ENCODE results near the gene WFS1. TPM values are rescaled to one million over a fixed set of nuclear protein-coding genes. Genes with fewer than 3 reads are reported as not detected.
A peak's percentile ranks its signal among the peaks of the same experiment; 100 is the strongest.

The WFS1 gene
- polyA plus RNA-seq, 1 donor = 32.4 TPM

GRCh38 chr4:6258741-6259140 is 10.9 kb upstream of the WFS1 start:
- DNase-seq = no peak
- H3K9me3 ChIP-seq (ENCODE audit: control insufficient read depth, low read depth, low read length) = no peaks in the 10 kb centered on the region
- WGBS (ENCODE audit: insufficient coverage, low lambda C conversion rate) = no CpG with 5 or more reads among the region's 4 CpGs
- H3K36me3 ChIP-seq (ENCODE audit: control insufficient read depth, insufficient read depth, low read length) = no peaks in the 10 kb centered on the region
- no peak overlapping the region for H3K4me3 ChIP-seq (ENCODE audit: low read length)
- no peaks in the 10 kb centered on the region for H3K4me1 ChIP-seq (ENCODE audit: control insufficient read depth, insufficient read depth, low read length)
- H3K27ac ChIP-seq (ENCODE audit: low read length) = no peak overlapping the region
- H3K27me3 ChIP-seq (ENCODE audit: control insufficient read depth, insufficient read depth, low read length) = no peaks in the 10 kb centered on the region

GRCh38 chr4:6259886-6260285 is 9.8 kb upstream of the WFS1 start:
- no peaks in the 10 kb centered on the region for H3K4me1 ChIP-seq (ENCODE audit: control insufficient read depth, insufficient read depth, low read length)
- no peaks in the 10 kb centered on the region for H3K36me3 ChIP-seq (ENCODE audit: control insufficient read depth, insufficient read depth, low read length)
- DNase-seq = no peak
- no peaks in the 10 kb centered on the region for H3K27me3 ChIP-seq (ENCODE audit: control insufficient read depth, insufficient read depth, low read length)
- no peaks in the 10 kb centered on the region for H3K9me3 ChIP-seq (ENCODE audit: control insufficient read depth, low read depth, low read length)
- no peak overlapping the region for H3K27ac ChIP-seq (ENCODE audit: low read length)
- no peak overlapping the region for H3K4me3 ChIP-seq (ENCODE audit: low read length)
- no CpG with 5 or more reads among the region's 8 CpGs for WGBS (ENCODE audit: insufficient coverage, low lambda C conversion rate)

GRCh38 chr4:6262176-6262575 is 7.5 kb upstream of the WFS1 start:
- H3K27ac ChIP-seq (ENCODE audit: low read length) = no peak overlapping the region
- H3K36me3 ChIP-seq (ENCODE audit: control insufficient read depth, insufficient read depth, low read length) = no peaks in the 10 kb centered on the region
- no peaks in the 10 kb centered on the region for H3K9me3 ChIP-seq (ENCODE audit: control insufficient read depth, low read depth, low read length)
- no peaks in the 10 kb centered on the region for H3K27me3 ChIP-seq (ENCODE audit: control insufficient read depth, insufficient read depth, low read length)
- H3K4me3 ChIP-seq (ENCODE audit: low read length) = no peak overlapping the region
- no CpG with 5 or more reads among the region's 12 CpGs for WGBS (ENCODE audit: insufficient coverage, low lambda C conversion rate)
- H3K4me1 ChIP-seq (ENCODE audit: control insufficient read depth, insufficient read depth, low read length) = no peaks in the 10 kb centered on the region
- DNase-seq = no peak

GRCh38 chr4:6262847-6263487 is 6.7 kb upstream of the WFS1 start:
- Histone ChIP-seq H3K9me3 (ENCODE audit: control insufficient read depth, low read depth, low read length) (no peaks in the 10 kb centered on the region), H3K27ac (ENCODE audit: low read length) (no peak overlapping the region), H3K4me3 (ENCODE audit: low read length) (no peak overlapping the region), H3K27me3 (ENCODE audit: control insufficient read depth, insufficient read depth, low read length) (no peaks in the 10 kb centered on the region), H3K4me1 (ENCODE audit: control insufficient read depth, insufficient read depth, low read length) (no peaks in the 10 kb centered on the region), H3K36me3 (ENCODE audit: control insufficient read depth, insufficient read depth, low read length) (no peaks in the 10 kb centered on the region)
- DNase-seq = no peak
- no CpG with 5 or more reads among the region's 10 CpGs for WGBS (ENCODE audit: insufficient coverage, low lambda C conversion rate)

GRCh38 chr4:6263526-6264224 is 6.0 kb upstream of the WFS1 start:
- H3K9me3 ChIP-seq (ENCODE audit: control insufficient read depth, low read depth, low read length) = no peaks in the 10 kb centered on the region
- H3K4me1 ChIP-seq (ENCODE audit: control insufficient read depth, insufficient read depth, low read length) = no peaks in the 10 kb centered on the region
- H3K4me3 ChIP-seq (ENCODE audit: low read length) = no peak overlapping the region
- DNase-seq = no peak
- H3K36me3 ChIP-seq (ENCODE audit: control insufficient read depth, insufficient read depth, low read length) = no peaks in the 10 kb centered on the region
- WGBS (ENCODE audit: insufficient coverage, low lambda C conversion rate) = no CpG with 5 or more reads among the region's 15 CpGs
- no peak overlapping the region for H3K27ac ChIP-seq (ENCODE audit: low read length)
- H3K27me3 ChIP-seq (ENCODE audit: control insufficient read depth, insufficient read depth, low read length) = no peaks in the 10 kb centered on the region

- no peaks in the 10 kb centered on the region for H3K36me3 ChIP-seq (ENCODE audit: control insufficient read depth, insufficient read depth, low read length)
- no peak overlapping the region for H3K27ac ChIP-seq (ENCODE audit: low read length)
- peak; percentile 51 to 67 for DNase-seq
- H3K9me3 ChIP-seq (ENCODE audit: control insufficient read depth, low read depth, low read length) = no peaks in the 10 kb centered on the region
- no peak overlapping the region for H3K4me3 ChIP-seq (ENCODE audit: low read length)
- no CpG with 5 or more reads among the region's 3 CpGs for WGBS (ENCODE audit: insufficient coverage, low lambda C conversion rate)
- H3K4me1 ChIP-seq (ENCODE audit: control insufficient read depth, insufficient read depth, low read length) = peaks cover 4% of the 10 kb centered on the region
- no peaks in the 10 kb centered on the region for H3K27me3 ChIP-seq (ENCODE audit: control insufficient read depth, insufficient read depth, low read length)
Observed at GRCh38 chr4:6264225-6264540, 5.5 kb upstream of the WFS1 start.

GRCh38 chr4:6265546-6265945 is 4.1 kb upstream of the WFS1 start:
- 100% methylated on average over 1 of the region's 3 CpGs for WGBS (ENCODE audit: insufficient coverage, low lambda C conversion rate)
- Histone ChIP-seq H3K27me3 (ENCODE audit: control insufficient read depth, insufficient read depth, low read length) (no peaks in the 10 kb centered on the region), H3K4me1 (ENCODE audit: control insufficient read depth, insufficient read depth, low read length) (peaks cover 5% of the 10 kb centered on the region)

GRCh38 chr4:6267573-6267972 is 2.1 kb upstream of the WFS1 start:
- no CpG with 5 or more reads among the region's 3 CpGs for WGBS (ENCODE audit: insufficient coverage, low lambda C conversion rate)
- Histone ChIP-seq H3K36me3 (ENCODE audit: control insufficient read depth, insufficient read depth, low read length) (peaks cover 4% of the 10 kb centered on the region), H3K27ac (ENCODE audit: low read length) (no peak overlapping the region), H3K9me3 (ENCODE audit: control insufficient read depth, low read depth, low read length) (no peaks in the 10 kb centered on the region), H3K27me3 (ENCODE audit: control insufficient read depth, insufficient read depth, low read length) (no peaks in the 10 kb centered on the region), H3K4me3 (ENCODE audit: low read length) (no peak overlapping the region), H3K4me1 (ENCODE audit: control insufficient read depth, insufficient read depth, low read length) (peaks cover 18% of the 10 kb centered on the region)
- DNase-seq = no peak

More at GRCh38 chr4:6265546-6265945, 4.1 kb upstream of the WFS1 start:
- no peak for DNase-seq
- H3K4me3 ChIP-seq (ENCODE audit: low read length) = no peak overlapping the region
- H3K36me3 ChIP-seq (ENCODE audit: control insufficient read depth, insufficient read depth, low read length) = no peaks in the 10 kb centered on the region
- no peaks in the 10 kb centered on the region for H3K9me3 ChIP-seq (ENCODE audit: control insufficient read depth, low read depth, low read length)
- no peak overlapping the region for H3K27ac ChIP-seq (ENCODE audit: low read length)

GRCh38 chr4:6268650-6269615 is 717 bp upstream of the WFS1 start:
- H3K36me3 ChIP-seq (ENCODE audit: control insufficient read depth, insufficient read depth, low read length) = peaks cover 4% of the 10 kb centered on the region
- H3K4me1 ChIP-seq (ENCODE audit: control insufficient read depth, insufficient read depth, low read length) = peaks cover 28% of the 10 kb centered on the region
- DNase-seq = no peak
- no peak overlapping the region for H3K4me3 ChIP-seq (ENCODE audit: low read length)
- no CpG with 5 or more reads among the region's 32 CpGs for WGBS (ENCODE audit: insufficient coverage, low lambda C conversion rate)
- H3K9me3 ChIP-seq (ENCODE audit: control insufficient read depth, low read depth, low read length) = no peaks in the 10 kb centered on the region
- H3K27ac ChIP-seq (ENCODE audit: low read length) = no peak overlapping the region
- no peaks in the 10 kb centered on the region for H3K27me3 ChIP-seq (ENCODE audit: control insufficient read depth, insufficient read depth, low read length)

GRCh38 chr4:6270636-6271121 is 1.0 kb downstream of the WFS1 start:
- no CpG with 5 or more reads among the region's 8 CpGs for WGBS (ENCODE audit: insufficient coverage, low lambda C conversion rate)
- DNase-seq = peak in 1 of 2 donors; percentile 42
- Histone ChIP-seq H3K9me3 (ENCODE audit: control insufficient read depth, low read depth, low read length) (no peaks in the 10 kb centered on the region), H3K4me3 (ENCODE audit: low read length) (peak overlapping the region; percentile 51), H3K4me1 (ENCODE audit: control insufficient read depth, insufficient read depth, low read length) (peaks cover 43% of the 10 kb centered on the region), H3K27ac (ENCODE audit: low read length) (no peak overlapping the region), H3K36me3 (ENCODE audit: control insufficient read depth, insufficient read depth, low read length) (peaks cover 9% of the 10 kb centered on the region), H3K27me3 (ENCODE audit: control insufficient read depth, insufficient read depth, low read length) (no peaks in the 10 kb centered on the region)
